Mesothelial cell of epicardium (in vitro differentiated cells): ENCODE data around the gene RASSF5. TPM values are rescaled to one million over a fixed set of nuclear protein-coding genes. Genes with fewer than 3 reads are reported as not detected.

ENCODE experiments used
- DNase-seq, 2 experiments: peaks; one replicate each; pipeline ENCODE4 v3.0.0; 2021; ENCODE audit warnings: low spot score in 2 of 2; ENCODE audit not compliant: unreplicated experiment in 2 of 2
- H3K27ac Mint-ChIP-seq: 2 replicates; pipeline ENCODE4 v1.8.0; 2021; ENCODE audit warnings: mixed read lengths
- H3K27me3 Mint-ChIP-seq: 2 replicates; pipeline ENCODE4 v1.8.0; 2021; ENCODE audit warnings: low read depth, mixed read lengths
- H3K36me3 Mint-ChIP-seq: 2 replicates; pipeline ENCODE4 v1.8.0; 2021; ENCODE audit warnings: mixed read lengths
- H3K4me1 Mint-ChIP-seq: 2 replicates; pipeline ENCODE4 v1.8.0; 2021; ENCODE audit warnings: mixed read lengths
- H3K4me3 Mint-ChIP-seq: 2 replicates; pipeline ENCODE4 v1.8.0; 2021; ENCODE audit warnings: mild to moderate bottlenecking, moderate library complexity, mixed read lengths
- H3K9me3 Mint-ChIP-seq: 2 replicates; pipeline ENCODE4 v1.8.0; 2021; ENCODE audit warnings: mixed read lengths
- total RNA-seq: library from RNA; stranded (reverse); gene quantifications from 3 replicates; pipeline ENCODE4 v1.2.1, GENCODE V29; 2021
- TF ChIP-seq, protein P1 (sequence below): fragments of 200-600 bp; sonication (generic); IDR thresholded peaks from one replicate; pipeline ENCODE4 v1.5.0; 2021; ENCODE audit warnings: antibody characterized with exemption; ENCODE audit not compliant: unreplicated experiment

The RASSF5 gene
- total RNA-seq, 1 donor from 2014 or later = 6.8 TPM

- TF ChIP-seq, protein P1, sequence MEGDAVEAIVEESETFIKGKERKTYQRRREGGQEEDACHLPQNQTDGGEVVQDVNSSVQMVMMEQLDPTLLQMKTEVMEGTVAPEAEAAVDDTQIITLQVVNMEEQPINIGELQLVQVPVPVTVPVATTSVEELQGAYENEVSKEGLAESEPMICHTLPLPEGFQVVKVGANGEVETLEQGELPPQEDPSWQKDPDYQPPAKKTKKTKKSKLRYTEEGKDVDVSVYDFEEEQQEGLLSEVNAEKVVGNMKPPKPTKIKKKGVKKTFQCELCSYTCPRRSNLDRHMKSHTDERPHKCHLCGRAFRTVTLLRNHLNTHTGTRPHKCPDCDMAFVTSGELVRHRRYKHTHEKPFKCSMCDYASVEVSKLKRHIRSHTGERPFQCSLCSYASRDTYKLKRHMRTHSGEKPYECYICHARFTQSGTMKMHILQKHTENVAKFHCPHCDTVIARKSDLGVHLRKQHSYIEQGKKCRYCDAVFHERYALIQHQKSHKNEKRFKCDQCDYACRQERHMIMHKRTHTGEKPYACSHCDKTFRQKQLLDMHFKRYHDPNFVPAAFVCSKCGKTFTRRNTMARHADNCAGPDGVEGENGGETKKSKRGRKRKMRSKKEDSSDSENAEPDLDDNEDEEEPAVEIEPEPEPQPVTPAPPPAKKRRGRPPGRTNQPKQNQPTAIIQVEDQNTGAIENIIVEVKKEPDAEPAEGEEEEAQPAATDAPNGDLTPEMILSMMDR = no peak
- H3K27me3 Mint-ChIP-seq = no peaks in the 10 kb centered on the region
- H3K4me1 Mint-ChIP-seq = peaks cover 40% of the 10 kb centered on the region
- no peak overlapping the region for H3K4me3 Mint-ChIP-seq
- no peaks in the 10 kb centered on the region for H3K9me3 Mint-ChIP-seq
- H3K36me3 Mint-ChIP-seq = peaks cover 21% of the 10 kb centered on the region
- DNase-seq = no peak
- peak overlapping the region; percentile 94 for H3K27ac Mint-ChIP-seq
These were observed 80.6 kb downstream of the RASSF5 start for GRCh38 chr1:206587904-206588303.

- peaks cover 40% of the 10 kb centered on the region for H3K4me1 Mint-ChIP-seq
- peak overlapping the region; percentile 94 for H3K27ac Mint-ChIP-seq
- no peak for DNase-seq
- no peak overlapping the region for H3K4me3 Mint-ChIP-seq
- TF ChIP-seq, protein P1 = no peak
- H3K36me3 Mint-ChIP-seq = peaks cover 23% of the 10 kb centered on the region
- no peaks in the 10 kb centered on the region for H3K27me3 Mint-ChIP-seq
- no peaks in the 10 kb centered on the region for H3K9me3 Mint-ChIP-seq
These were observed 81.2 kb downstream of the RASSF5 start for GRCh38 chr1:206588492-206588891.

- TF ChIP-seq, protein P1 = no peak
- peaks cover 38% of the 10 kb centered on the region for H3K4me1 Mint-ChIP-seq
- H3K9me3 Mint-ChIP-seq = no peaks in the 10 kb centered on the region
- peaks cover 28% of the 10 kb centered on the region for H3K36me3 Mint-ChIP-seq
- no peaks in the 10 kb centered on the region for H3K27me3 Mint-ChIP-seq
- no peak for DNase-seq
- H3K4me3 Mint-ChIP-seq = no peak overlapping the region
- no peak overlapping the region for H3K27ac Mint-ChIP-seq
These were observed 81.9 kb downstream of the RASSF5 start for GRCh38 chr1:206589206-206589605.

GRCh38 chr1:206590025-206590758 lies 82.9 kb downstream of the RASSF5 start:
- H3K27ac Mint-ChIP-seq = no peak overlapping the region
- no peaks in the 10 kb centered on the region for H3K27me3 Mint-ChIP-seq
- no peaks in the 10 kb centered on the region for H3K9me3 Mint-ChIP-seq
- H3K36me3 Mint-ChIP-seq = peaks cover 31% of the 10 kb centered on the region
- H3K4me3 Mint-ChIP-seq = no peak overlapping the region
- no peak for DNase-seq
- TF ChIP-seq, protein P1 = no peak
- peaks cover 35% of the 10 kb centered on the region for H3K4me1 Mint-ChIP-seq

DNA sequence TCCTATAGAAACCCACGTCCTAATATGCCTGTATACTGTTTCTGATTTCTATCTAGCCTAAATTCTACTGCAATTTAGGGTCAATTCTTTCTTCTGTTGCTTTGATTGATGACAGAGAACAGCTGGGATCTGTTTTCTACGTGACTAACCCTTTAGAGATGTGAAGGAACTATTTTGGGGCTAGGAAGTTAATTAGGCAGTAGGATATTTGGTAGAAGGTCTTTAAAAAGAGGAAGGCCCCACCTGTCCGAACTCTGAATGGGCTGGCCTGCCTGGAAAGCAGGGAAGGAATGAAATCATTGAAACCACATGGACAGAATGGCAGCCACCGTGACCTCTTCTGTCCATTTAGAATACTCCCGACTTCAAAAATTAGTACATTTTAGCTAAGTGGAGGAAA lies 83.9 kb downstream of the RASSF5 start:
- TF ChIP-seq, protein P1 = no peak
- Mint-ChIP-seq H3K4me3 (no peak overlapping the region), H3K27me3 (no peaks in the 10 kb centered on the region), H3K27ac (no peak overlapping the region), H3K9me3 (no peaks in the 10 kb centered on the region), H3K36me3 (peaks cover 39% of the 10 kb centered on the region), H3K4me1 (peaks cover 30% of the 10 kb centered on the region)
- no peak for DNase-seq
